ENCODE results near the gene AQP2.

The AQP2 gene

DNA sequence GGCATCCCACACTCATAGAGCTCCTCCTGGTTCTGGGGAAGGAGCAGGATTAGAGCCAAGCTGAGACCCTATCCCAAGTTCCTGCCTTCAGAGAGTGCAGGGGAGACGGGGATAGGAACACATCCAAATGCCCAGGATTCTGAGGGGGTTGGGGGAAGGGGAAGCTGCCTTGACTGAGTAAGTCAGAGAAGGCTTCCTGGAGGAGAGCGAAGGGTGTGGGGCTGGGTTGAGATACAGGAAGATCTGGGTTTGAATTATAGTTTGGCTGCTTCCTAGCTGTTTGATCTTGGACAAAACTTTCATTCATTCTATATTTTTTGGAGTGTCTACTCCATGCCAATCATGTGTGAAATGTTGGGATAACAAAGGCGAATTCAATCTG lies 8.0 kb upstream of the AQP2 start:
- DNase-seq: no peak

DNA sequence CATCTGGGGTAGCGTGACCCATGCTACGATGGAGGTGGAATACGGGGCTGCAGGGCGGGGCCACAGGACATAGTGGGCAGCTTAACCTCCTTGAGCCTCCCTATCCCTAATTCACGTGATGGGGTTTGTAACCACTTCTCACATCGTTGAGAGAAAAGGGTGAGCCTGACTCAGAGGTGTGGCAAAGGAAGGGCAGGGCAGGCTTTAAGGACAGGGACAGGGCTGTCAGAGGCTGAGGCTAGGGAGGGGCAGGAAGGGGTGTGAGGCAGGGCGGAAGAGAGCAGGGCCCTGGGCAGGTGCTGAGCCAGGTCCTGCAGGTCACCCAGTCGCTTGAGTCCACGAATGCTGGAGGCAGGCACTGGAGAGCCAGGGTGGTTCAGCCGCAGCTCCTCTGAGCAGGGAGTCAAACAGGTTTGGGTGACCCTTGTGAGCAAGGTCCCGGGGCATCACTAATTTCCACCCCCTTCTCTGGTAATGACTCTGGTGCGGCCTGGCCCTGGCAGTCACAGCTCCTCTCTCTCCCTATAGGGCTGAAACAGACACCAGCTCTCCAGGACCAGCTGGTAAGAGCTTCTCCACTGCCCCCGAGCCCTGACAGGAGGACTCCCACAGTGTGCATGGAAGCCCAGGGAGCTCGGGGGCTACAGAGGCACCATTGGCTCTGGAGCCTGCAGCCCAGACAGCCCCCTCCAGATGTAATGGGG lies 7.5 kb upstream of the AQP2 start:
- DNase-seq: no peak

DNA sequence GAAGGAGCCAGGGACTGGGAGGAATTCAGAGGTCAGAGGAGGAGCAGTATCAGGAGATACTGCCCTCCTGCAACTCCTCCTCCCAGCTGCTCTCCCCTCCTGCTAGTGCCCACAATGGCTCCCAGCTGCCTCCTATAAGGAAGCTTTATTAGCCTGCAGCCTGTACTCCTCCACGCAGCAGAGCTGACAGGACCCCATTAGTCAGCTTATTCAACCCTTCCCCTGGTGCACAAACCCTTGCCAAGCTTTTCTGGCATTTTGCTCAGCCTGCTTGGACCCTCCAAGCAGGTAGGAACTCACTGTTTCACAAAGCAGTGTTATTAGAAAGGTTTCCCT lies 6.9 kb upstream of the AQP2 start:
- DNase-seq: no peak

DNA sequence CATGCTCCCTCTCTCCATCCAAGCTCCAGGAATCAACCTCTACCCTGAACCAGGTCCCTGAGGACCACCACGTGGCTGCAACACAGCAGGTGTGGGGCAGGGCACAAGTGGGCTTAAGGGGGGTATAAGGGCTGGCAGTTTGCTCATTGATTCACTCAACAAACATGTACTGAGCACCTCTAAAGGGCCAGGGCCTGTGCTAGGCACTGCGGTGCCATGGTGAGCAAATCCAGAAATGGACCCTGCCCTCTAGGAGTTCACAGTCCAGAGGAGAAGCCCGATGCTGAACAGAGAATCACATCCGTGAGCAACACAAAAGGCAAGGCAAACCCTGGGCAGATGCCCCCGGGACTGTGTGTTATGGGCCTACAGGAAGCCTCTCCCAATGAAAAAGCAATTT lies 6.5 kb upstream of the AQP2 start:
- no peak for DNase-seq

DNA sequence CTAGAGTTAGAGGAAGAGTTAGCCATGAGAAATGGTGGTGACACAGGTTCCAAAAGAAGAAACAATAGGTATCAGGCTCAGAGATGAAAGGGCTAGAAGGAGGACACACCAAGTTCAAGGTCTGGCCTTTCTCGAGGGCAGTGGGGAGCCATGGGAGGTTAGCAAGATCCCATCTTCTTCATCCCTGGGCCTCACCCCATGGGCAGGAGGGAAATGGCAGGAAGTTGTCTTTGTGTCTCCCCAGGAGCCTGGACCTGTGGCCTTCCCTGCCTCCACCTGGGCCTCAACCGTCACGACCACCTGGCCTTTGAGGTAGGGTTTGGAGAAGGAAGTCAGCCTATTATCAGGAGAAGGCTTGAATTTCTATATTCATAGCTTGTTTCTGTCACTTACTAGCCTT lies 5.8 kb upstream of the AQP2 start:
- no peak for DNase-seq

DNA sequence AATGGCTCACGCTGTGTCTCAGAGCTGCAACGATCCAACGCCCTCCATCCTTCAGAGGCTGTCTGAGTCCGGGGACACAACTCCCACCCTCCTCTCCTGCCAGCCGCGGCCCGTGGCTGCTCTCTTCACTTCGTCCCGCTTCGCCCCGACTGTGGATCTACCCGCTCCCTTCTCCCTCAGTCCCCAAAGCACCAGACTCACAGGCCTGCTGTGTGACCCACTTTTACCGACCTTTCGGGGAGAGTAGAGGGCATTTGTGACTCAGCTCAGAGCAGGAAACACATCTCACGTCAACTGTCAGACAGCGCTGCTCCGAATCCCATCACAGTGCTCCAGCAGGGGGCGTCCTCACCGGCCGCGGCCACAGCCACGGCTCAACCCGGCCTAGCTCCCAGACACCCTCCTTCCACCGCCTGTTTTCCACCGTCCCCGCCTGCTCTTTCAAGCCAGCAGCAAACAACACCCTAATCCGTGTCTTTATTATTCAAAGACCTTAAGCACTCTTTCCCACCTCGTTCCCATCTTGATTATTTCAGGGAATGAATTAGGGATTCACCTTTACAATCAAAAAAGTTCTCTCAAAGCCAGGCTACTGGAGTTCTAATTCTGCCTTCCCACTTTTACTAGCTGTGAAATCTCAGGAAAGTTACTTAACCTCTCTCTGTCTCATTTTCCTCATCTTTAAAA lies 5.0 kb upstream of the AQP2 start:
- DNase-seq: peak; percentile 80 to 87

DNA sequence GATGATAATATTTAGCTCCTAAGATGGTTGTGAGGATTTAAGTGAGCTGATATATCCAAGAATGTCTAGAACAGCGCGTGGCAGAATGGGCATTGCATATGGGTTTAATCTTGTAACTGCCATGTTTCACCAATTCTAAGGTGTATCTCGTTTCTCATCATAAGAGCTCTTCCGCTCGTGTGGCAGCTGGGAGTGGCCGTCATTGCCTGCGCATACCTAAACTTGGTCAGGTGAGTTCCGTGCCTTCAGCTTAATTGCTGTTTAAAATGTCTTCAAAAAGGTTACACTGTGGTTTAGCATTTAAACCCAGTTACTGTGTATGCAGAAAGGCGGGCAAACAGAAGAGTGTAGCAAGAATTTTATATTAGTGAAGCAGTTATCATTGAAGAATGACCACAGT lies 4.5 kb upstream of the AQP2 start:
- no peak for DNase-seq

DNA sequence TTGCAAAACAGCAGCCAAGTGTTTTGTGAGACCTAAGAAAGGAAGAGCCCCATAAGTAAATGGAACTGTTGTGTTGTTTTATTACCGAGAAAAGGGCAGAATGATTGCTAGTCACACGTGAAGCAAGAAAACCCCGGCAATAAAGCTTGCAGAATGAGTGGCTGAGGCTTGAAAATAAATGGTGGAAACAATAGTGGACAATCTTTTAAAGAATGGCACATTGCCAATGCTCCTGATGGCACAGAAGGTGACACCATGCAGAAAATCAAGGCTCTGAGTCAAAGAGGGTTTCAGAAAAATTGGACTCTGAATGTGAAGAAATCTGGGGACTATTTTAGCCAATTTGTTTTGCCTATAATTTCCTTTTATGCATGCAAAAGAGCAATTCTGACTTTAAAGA lies 4.0 kb upstream of the AQP2 start:
- no peak for DNase-seq

DNA sequence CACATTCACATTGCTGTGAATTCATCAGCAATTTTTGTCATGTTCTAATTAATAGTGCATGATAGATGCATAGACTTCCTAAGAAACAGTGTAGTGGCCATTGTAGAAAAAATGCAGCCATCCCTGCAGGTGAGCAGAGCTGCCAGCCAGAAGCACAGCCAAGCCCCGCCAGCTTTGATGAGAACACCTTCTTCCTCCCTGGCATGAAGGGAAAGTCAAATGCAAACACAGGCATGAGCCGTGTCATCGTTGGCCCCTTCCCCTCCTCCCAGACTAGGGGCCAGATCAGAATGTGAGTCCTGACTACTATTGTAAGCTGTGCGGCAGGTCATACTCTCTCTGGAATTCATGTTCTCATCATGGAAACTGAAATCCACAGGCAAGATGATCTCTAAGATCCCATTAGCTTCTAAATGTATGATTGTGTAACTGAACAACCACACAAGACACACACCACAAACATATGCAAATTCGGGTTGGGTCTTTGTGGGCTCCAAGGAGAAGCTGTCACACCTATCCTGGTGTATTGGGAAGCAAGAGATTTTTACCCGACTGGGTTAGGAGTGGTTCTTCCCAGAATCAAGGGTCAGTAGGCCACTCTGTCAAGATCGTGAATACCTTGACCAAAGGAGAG lies 2.8 kb upstream of the AQP2 start:
- no peak for DNase-seq

DNA sequence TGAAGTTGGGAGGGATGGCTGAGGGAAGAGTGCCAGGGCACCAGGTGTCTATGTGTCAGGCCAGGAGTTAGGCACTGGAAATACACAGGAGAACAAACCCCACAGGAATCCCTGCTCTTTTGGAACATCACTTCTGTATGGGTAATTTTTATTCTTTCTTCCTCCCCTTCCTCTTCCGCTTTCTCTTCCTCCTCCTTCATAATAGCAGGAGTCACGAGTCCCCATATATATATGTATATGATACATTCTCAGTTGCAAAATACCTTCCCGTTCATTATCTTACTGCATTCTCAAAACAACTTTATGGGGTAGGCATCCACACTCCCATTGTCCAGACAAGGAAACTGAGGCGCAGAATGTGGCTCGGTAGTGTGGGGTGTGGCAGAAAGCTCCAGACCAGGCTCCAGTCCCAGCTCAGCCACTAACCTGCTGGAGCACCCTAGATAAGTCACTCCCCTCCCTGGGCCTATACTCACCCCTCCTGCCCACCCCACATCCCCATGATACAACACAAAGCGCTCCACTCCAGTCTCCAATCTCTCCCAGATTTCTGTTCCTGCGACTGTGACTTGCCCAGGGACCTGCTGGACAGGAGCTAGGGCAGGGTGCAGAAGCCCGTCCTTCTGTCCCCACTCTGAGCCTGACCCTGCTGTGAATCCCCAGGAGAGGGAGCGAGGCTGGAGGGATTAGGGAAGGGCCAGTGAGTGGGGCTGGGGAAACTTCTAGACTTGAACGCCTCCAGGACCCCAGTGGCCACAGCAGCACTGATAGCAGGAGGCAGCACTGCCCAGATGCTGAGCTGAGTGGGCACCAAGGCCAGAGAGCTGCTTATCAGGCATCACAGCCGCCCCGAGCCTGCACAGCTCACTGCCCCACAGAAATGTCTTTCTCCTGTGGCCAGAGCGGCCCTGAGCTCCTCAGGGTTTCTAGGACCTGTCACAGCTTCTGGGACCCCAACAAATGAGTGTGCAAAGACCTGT lies 1.4 kb upstream of the AQP2 start:
- peak; percentile 44 to 77 for DNase-seq

DNA sequence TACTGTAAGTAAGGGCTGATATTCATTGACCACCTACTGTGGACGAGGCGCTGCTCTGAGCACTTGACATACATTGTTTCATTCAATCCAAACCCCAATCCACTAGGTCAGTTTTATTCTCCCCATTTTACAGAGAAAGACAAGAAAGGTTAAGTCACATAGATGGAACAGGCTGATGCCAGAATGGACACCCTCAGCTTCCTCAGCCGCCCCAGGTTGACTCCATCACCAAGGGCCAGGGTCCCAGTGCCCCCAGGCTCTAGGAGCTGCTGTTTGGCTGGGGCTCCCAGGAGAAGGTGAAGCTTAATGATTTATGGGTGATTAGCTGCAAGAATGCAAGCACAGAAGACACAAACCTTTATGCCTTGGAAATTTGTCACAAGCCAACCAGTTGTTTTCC lies 671 bp upstream of the AQP2 start:
- no peak for DNase-seq

DNA sequence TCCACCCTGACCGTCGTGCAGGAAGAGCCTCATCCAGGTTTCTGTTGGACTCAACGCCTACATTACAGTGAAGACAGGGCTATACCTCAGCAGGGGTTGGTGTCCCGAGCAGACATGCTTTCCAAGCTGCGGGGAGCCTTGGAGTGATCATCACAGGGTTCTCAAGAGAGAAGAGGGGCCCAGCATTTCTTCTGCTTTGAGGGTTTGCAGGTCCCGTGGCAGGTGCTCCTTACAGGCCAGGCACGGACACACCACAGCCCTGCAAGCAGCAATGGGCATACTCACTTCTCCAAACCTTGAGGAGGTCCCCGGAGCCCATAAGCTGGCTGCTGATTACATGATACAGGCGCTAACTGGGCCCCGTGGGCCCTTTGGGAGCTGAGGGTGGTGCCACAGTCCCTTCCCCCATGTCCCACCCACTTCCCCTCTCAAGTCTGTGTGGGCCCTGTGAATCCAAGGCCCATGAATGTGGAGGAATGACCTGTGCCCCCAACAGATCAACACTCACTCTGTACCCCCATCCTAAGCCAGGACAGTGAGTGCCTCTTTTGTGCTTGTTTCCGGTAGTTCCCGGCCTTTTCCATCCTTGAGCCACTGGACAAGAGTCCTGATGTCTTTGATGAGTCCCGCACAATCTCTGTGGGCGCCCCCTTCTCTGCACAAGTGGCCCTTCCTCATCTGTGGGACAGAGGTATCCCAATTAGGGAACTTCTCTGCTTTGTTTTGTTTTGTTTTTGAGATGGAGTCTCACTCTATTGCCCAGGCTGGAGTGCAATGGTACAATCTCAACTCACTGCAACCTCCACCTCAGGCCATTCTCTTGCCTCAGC lies 1.1 kb downstream of the AQP2 start:
- peak; percentile 16 to 56 for DNase-seq

DNA sequence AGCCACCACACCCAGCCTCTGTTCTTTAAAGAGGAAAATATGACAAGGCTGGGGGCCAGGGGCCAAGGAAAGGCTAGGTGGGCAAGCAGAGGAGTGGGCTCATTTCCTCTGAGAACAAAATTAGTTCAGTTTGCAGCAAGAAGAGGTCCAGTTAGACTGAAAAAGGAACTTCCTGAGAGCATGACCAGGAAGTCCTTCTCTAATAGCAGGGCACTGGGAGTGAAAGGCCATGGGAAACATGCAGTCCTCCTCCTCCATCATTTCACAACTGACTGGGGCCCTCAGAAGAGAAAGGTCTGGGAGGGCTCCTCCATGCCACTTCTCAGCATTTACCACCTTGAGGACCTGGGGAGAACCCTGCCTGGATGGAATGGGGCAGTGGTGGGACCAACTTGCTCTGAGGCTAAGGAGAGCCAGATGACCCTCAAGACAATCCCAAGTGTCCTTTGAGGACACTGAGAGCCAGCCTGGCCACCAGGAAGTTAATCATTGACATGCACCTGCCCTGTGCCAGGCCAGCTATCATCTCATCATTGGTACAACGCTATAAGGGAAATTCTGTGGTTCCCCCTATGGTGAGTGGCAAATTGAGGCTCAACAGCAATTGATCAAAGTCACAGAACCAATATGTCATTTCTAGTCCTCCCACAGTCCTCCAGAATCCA lies 2.0 kb downstream of the AQP2 start:
- peak; percentile 61 to 74 for DNase-seq

DNA sequence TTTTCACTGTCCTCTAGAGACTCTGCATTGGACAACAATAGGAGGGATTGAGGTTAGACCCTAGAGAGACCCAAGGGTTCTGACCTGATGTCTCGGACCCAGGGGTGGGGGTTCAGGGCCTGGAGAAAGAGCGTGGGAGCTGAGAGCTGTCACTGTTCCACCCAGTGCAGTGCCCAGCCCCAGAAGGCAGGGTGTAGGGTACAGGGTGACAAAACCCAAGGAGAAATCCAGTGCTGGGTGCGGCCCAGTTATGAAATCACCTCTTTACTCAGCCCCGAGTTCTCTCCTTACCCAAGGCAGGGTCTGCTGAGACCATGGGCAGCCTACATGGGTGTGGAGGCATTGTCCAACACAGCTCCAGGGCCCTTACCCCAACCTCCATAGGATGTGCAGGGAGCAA lies 2.6 kb downstream of the AQP2 start:
- DNase-seq: no peak

DNA sequence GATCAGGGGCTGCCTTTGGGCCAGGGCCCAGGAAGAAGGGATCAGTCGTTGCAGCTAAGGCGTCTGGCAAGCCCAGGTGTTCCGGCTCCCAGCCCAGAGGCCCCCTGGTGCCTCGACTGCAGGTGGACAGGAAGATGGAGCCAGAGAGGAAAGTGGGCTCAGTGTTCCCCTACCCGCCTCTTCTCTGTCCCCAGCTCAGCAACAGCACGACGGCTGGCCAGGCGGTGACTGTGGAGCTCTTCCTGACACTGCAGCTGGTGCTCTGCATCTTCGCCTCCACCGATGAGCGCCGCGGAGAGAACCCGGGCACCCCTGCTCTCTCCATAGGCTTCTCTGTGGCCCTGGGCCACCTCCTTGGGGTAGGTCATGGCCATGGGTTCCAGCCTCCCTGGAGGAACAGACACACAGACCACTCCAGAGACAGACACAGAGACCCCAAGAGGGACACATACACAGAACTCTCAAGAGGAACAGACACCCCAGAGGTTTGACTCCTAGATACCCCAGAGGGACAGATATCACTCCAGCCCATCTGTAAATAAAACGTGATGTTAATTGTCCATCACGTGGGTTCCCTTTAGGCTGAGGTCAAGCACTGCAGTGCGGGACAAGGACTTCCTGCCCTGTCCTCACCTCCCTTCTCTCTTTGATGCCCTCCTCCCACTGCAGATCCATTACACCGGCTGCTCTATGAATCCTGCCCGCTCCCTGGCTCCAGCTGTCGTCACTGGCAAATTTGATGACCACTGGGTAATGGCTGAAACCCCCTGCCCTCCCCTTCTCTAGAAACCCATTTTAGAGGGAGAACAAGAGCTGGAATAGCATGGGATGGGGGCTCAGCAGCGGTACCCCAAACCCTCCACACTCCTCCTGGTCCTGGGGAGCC lies 3.7 kb downstream of the AQP2 start:
- no peak for DNase-seq

DNA sequence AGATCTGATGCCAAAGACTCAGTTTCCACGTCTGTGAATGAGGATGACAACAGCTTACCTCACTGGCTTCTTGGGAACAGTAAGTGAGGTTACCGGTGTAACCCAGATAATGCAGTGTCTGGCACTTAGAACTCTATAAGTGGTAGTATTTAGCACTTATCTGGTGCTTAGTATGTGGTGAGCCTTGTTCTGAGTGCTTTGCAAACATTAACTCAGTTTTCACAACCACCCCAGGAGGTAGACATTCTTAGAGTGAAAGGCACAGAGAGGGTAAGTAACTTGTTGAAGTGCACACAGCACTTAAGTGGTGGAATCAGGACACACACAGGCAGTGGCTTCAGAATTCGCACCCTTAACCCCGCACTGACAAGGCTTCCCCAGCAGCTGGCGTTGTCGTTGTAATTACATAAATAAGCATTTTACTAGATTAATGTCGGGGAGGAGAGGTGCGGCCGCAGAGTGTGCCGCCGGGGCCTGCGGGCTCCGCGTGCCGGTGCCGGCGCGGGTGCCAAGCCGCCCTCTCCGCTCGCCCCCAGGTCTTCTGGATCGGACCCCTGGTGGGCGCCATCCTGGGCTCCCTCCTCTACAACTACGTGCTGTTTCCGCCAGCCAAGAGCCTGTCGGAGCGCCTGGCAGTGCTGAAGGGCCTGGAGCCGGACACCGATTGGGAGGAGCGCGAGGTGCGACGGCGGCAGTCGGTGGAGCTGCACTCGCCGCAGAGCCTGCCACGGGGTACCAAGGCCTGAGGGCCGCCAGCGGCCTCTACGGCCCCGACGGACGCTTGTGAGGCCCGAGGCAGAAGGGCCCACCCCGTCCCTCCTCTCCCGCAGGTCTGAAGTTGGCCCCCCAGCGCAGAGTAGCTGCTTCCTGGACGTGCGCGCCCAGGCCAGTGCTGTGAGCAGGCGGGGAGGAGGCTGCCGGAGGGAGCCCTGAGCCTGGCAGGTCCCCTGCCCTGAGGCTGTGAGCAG lies 4.6 kb downstream of the AQP2 start:
- no peak for DNase-seq

DNA sequence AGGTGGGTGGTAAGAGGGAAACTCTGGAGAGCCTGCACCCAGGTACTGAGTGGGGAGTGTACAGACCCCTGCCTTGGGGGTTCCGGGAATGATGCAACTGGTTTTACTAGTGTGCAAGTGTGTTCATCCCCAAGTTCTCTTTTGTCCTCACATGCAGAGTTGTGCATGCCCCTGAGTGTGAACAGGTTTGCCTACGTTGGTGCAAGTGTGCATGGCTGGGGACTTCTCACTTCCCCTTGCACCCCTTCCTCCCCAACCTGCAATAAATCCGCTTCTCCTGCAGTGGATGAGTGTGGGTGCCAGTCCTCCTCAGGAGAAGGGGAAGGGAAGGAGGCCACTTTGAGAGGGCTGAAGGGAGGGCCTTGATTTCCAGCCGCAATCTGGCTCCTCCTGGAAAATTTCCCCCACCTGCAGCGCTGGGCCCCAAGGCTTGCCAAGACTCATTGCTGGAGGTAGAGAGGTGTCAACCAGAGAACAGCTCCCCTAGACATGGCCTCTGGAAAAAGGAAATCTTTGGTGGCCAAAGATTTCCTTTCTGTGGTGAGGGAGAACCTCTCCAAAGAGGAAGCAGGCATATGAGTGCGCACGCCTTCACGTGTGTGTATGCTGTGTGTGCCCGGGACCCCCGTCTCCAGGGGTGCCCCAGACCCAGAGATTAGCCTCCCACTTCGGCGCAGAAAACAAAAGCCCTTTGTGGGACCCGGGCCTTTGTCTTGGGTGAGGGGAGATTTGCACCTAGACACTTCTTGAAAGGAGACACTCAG lies 5.5 kb downstream of the AQP2 start:
- DNase-seq: peak; percentile 19 to 31
